ENCODE data around the gene IRF2BP1. TPM values are rescaled to one million over a fixed set of nuclear protein-coding genes. Genes with fewer than 3 reads are reported as not detected.

Gene IRF2BP1
- total and polyA plus RNA-seq, 11 donors: 13.6 to 40.0 (median 19.2) TPM

GRCh38 chr19:45918721-45919120, 32.8 kb upstream of the IRF2BP1 start:
- Histone ChIP-seq H3K27ac (no peak overlapping the region), H3K27me3 (peaks cover 0 to 23% (median 0%) of the 10 kb centered on the region in 9 donors), H3K36me3 (no peaks in the 10 kb centered on the region), H3K4me1 (no peaks in the 10 kb centered on the region), H3K4me3 (no peak overlapping the region), H3K9me3 (no peaks in the 10 kb centered on the region)
- 60 to 79% (median 70%) methylated on average over 4 of the region's 4 CpGs for WGBS, 4 donors
- intact Hi-C loops (cut with DNase I): no loop called here
- DNase-seq (no peak), ATAC-seq (no peak)
- TF ChIP-seq, protein P1, sequence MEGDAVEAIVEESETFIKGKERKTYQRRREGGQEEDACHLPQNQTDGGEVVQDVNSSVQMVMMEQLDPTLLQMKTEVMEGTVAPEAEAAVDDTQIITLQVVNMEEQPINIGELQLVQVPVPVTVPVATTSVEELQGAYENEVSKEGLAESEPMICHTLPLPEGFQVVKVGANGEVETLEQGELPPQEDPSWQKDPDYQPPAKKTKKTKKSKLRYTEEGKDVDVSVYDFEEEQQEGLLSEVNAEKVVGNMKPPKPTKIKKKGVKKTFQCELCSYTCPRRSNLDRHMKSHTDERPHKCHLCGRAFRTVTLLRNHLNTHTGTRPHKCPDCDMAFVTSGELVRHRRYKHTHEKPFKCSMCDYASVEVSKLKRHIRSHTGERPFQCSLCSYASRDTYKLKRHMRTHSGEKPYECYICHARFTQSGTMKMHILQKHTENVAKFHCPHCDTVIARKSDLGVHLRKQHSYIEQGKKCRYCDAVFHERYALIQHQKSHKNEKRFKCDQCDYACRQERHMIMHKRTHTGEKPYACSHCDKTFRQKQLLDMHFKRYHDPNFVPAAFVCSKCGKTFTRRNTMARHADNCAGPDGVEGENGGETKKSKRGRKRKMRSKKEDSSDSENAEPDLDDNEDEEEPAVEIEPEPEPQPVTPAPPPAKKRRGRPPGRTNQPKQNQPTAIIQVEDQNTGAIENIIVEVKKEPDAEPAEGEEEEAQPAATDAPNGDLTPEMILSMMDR (IDR thresholded peaks at IDR 0.05): no peak
- no peak for TF ChIP-seq POLR2A (IDR thresholded peaks at IDR 0.05)

DNA sequence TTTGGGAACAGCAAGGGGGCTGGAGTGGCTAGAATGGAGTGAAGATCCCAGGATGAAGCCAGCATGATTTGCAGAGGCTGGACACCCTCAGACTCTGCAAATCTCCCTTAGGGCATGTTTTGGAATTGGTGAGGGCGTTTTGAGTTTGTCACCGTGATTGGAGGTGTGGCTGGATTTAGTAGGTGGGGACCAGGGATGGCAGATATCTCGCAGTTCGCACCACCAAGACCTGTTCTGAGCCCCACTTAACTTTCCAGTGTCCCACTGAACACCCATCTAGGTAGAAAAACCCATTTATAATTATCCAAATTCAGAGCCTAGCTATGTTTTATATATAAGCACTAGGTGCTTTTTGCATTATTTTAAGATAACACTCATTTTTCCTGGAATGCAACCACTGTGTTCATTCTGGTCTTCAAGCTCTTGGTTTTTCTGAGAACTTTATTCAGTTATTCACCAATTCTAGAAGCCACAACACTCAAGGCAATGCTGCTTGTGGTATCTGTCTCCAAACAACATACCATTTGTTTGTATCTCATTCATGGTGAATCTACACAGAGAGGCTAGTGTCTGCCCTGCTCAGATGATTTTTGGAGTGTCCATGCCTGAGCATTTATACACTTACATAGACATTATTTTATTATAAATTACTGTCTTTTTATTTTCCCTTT, 31.6 kb upstream of the IRF2BP1 start:
- TF ChIP-seq, protein P1 (IDR thresholded peaks at IDR 0.05): no peak
- no peak for TF ChIP-seq POLR2A (IDR thresholded peaks at IDR 0.05)
- Histone ChIP-seq H3K36me3 (no peaks in the 10 kb centered on the region), H3K4me3 (no peak overlapping the region), H3K9me3 (no peaks in the 10 kb centered on the region), H3K27me3 (peaks cover 0 to 31% (median 0%) of the 10 kb centered on the region in 9 donors), H3K27ac (no peak overlapping the region), H3K4me1 (no peaks in the 10 kb centered on the region)
- no peak for DNase-seq
- intact Hi-C loops (cut with DNase I): no loop called here
- no peak for ATAC-seq
- 50 to 58% (median 55%) methylated on average over 4 of the region's 4 CpGs for WGBS, 4 donors

GRCh38 chr19:45913874-45914830, 28.2 kb upstream of the IRF2BP1 start, which contains the start of gene NANOS2:
Gene NANOS2 (minus strand): TSS chr19:45914778. CDS start chr19:45914693, 85 bp downstream.
- peak in 2 of 5 donors; percentile 34 to 48 for DNase-seq
- WGBS, 4 donors: 59 to 73% (median 59%) methylated on average over 24 to 44 of the region's 44 CpGs
- Histone ChIP-seq H3K4me1 (no peaks in the 10 kb centered on the region), H3K27ac (no peak within 1 kb of the TSS), H3K36me3 (no peaks in the 10 kb centered on the region), H3K4me3 (no peak within 1 kb of the TSS), H3K9me3 (no peaks in the 10 kb centered on the region), H3K27me3 (peaks cover 0 to 31% (median 0%) of the 10 kb centered on the region in 9 donors)
- TF ChIP-seq, protein P1 (IDR thresholded peaks at IDR 0.05): peak in 7 of 12 donors; percentile 10 to 36 (median 18)
- TF ChIP-seq POLR2A (IDR thresholded peaks at IDR 0.05): no peak
- intact Hi-C loops (cut with DNase I): no loop called here
- peak in 1 of 4 donors; percentile 70 for ATAC-seq

DNA sequence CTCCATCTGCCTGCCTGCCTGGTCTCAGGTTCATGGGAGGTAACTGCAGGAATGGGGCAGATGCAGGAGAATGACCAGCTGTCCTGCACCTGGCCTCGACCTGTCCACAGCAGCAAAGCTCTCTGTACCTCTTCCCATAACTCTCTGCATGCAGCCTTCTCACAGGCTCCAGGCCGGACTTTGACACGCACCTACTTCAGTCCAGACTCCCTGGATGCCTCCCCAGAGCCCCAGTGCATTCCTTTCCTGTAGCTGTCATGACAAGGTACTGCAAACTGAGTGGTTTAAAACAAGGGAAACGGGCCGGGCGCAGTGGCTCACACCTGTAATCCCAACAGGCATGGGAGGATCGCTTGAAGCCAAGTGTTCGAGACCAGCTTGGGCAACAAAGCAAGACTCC, 25.4 kb upstream of the IRF2BP1 start:
- Histone ChIP-seq H3K27me3 (peaks cover 0 to 14% (median 0%) of the 10 kb centered on the region in 9 donors), H3K4me3 (no peak overlapping the region), H3K4me1 (no peaks in the 10 kb centered on the region), H3K36me3 (no peaks in the 10 kb centered on the region), H3K9me3 (no peaks in the 10 kb centered on the region), H3K27ac (no peak overlapping the region)
- ATAC-seq (no peak), DNase-seq (no peak)
- 53 to 66% (median 53%) methylated on average over 8 of the region's 8 CpGs for WGBS, 4 donors
- no peak for TF ChIP-seq POLR2A (IDR thresholded peaks at IDR 0.05)
- TF ChIP-seq, protein P1 (IDR thresholded peaks at IDR 0.05): no peak
- intact Hi-C loops (cut with DNase I): no loop called here
